ENCODE data around the gene BAHCC1. TPM values are rescaled to one million over a fixed set of nuclear protein-coding genes. Genes with fewer than 3 reads are reported as not detected.
A peak's percentile ranks its signal among the peaks of the same experiment; 100 is the strongest.
"Not testable (repeated sequence)": the region's sequence is repeated elsewhere in the genome, so short reads cannot be mapped to it uniquely, and the experiment has no call there.

Gene BAHCC1
- polyA plus RNA-seq, 3 donors from 2014 or later, result 0.02 TPM; not detected in 2

DNA sequence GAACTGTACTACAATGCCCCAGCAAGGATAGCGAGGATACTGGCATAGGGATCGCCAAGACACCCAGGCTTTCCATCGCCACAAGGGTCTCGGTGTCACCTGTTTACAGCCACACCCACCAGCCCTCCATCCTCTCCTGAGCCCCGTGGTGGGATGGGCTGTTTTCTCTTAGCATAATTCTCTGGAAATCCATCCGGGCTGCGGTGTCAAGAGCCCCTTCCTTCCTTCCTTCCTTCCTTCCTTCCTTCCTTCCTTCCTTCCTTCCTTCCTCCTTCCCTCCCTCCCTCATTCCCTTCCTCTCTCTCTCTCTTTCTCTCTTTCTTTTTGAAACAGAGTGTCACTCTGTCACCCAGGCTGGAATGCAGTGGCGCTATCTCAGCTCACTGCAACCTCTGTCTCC lies 36.0 kb upstream of the BAHCC1 start:
- Mint-ChIP-seq H3K9me3 (no peaks in the 10 kb centered on the region), H3K36me3 (no peaks in the 10 kb centered on the region), H3K27ac (peak overlapping the region in 1 of 6 donors; percentile 40), H3K27me3 (ENCODE audit: low read depth in 3 of 3) (peaks cover 18 to 35% (median 26%) of the 10 kb centered on the region in 3 donors), H3K4me1 (peaks cover 19 to 28% of the 10 kb centered on the region in 2 donors), H3K4me3 (peak overlapping the region in 1 of 5 donors; percentile 27)
- DNase-seq, result no peak

DNA sequence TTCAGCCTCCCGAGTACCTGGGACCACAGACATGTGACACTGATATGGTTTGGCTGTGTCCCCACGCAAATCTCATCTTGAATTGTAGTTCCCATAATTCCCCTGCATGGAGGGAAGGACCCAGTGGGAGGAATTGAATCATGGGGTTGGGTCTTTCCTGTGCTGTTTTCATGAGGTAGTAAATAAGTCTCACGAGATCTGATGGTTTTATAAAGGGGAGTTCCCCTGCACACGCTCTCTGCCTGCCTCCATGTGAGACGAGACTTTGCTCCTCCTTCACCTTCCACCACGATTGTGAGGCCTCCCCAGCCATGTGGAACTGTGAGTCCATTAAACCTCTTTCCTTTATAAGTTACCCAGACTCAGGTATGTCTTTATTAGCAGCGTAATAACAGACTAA lies 33.3 kb upstream of the BAHCC1 start:
- DNase-seq, H3K27ac Mint-ChIP-seq, H3K4me3 Mint-ChIP-seq, H3K9me3 Mint-ChIP-seq, H3K36me3 Mint-ChIP-seq: not testable (repeated sequence)
- peaks cover 23 to 40% (median 32%) of the 10 kb centered on the region in 3 donors for H3K27me3 Mint-ChIP-seq (ENCODE audit: low read depth in 3 of 3)
- H3K4me1 Mint-ChIP-seq, result peaks cover 33 to 44% of the 10 kb centered on the region in 2 donors

DNA sequence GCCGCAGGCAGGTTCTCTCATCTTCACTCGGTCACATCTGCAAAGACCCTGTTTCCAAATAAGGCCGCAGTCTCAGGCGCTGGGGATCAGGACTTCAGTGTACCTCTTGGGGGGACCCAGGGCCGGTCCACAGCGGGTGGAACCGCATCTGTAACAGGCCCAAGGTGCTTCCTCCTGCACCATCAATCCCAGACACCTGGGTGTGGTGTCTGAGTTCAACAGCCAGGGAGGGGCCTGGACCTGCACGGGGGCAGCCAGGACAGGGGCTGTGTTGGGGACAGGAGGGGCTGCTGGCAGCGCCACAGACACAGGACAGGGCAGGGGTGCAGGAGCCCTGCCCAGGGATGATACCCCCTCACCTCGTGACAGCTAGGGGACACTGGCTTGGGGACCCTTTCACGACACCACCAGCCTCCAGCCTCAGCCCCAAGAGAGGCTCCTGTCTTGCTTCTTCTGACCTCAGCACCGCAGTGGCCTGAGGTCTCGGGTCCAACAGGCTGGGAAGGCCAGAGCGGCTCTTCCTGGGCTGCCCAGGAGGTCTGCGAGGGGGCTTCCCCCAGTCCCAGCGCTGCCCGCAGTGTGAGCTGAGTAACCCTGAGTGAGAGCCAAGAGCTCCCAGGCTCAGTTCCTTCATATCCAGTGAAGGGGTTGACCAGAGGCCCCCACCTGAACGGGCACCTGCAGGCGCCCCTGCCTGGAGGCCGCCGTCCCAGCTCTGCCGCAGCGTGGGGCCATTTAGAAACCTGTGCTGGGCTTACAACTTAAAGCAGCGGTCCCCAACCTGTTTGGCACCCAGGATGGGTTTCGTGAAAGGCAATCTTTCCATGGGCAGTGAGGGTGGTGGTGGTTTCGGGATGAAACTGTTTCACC lies 30.7 kb upstream of the BAHCC1 start:
- no peak for DNase-seq
- peaks cover 0 to 1% (median 0%) of the 10 kb centered on the region in 6 donors for H3K9me3 Mint-ChIP-seq
- H3K4me1 Mint-ChIP-seq, result peaks cover 18 to 28% of the 10 kb centered on the region in 2 donors
- no peaks in the 10 kb centered on the region for H3K36me3 Mint-ChIP-seq
- peak overlapping the region in 2 of 6 donors; percentile 35 to 82 for H3K27ac Mint-ChIP-seq
- peaks cover 17 to 26% (median 22%) of the 10 kb centered on the region in 3 donors for H3K27me3 Mint-ChIP-seq (ENCODE audit: low read depth in 3 of 3)
- peak overlapping the region in 4 of 5 donors; percentile 9 to 81 (median 63) for H3K4me3 Mint-ChIP-seq

DNA sequence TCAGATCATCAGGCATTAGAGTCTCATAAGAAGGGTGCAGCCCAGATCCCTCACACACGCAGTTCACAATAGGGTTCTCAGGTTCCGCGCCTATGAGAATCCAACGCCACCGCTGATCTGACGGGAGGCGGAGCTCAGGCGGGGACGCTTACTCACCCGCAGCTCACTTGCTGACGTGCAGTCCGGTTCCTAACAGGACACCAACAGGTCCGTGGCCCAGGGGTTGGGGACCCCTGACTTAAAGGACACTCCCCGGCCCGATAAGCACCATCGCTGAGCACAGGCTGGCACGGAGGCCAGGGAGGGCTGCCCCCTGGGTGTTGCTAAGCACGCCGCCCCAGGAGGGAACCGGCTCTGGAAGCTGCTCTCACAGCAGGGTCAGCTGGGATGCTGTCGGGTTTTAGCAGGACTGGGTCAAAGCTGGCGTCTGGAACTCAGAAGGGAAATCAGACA lies 30.1 kb upstream of the BAHCC1 start:
- H3K4me1 Mint-ChIP-seq, result peaks cover 18 to 27% of the 10 kb centered on the region in 2 donors
- peak overlapping the region; percentile 57 to 81 (median 69) for H3K4me3 Mint-ChIP-seq
- peak in 2 of 3 donors; percentile 29 to 30 for DNase-seq
- peaks cover 17 to 21% (median 19%) of the 10 kb centered on the region in 3 donors for H3K27me3 Mint-ChIP-seq (ENCODE audit: low read depth in 3 of 3)
- no peaks in the 10 kb centered on the region for H3K36me3 Mint-ChIP-seq
- peak overlapping the region in 5 of 6 donors; percentile 3 to 82 (median 35) for H3K27ac Mint-ChIP-seq
- H3K9me3 Mint-ChIP-seq, result peaks cover 0 to 1% (median 0%) of the 10 kb centered on the region in 6 donors

DNA sequence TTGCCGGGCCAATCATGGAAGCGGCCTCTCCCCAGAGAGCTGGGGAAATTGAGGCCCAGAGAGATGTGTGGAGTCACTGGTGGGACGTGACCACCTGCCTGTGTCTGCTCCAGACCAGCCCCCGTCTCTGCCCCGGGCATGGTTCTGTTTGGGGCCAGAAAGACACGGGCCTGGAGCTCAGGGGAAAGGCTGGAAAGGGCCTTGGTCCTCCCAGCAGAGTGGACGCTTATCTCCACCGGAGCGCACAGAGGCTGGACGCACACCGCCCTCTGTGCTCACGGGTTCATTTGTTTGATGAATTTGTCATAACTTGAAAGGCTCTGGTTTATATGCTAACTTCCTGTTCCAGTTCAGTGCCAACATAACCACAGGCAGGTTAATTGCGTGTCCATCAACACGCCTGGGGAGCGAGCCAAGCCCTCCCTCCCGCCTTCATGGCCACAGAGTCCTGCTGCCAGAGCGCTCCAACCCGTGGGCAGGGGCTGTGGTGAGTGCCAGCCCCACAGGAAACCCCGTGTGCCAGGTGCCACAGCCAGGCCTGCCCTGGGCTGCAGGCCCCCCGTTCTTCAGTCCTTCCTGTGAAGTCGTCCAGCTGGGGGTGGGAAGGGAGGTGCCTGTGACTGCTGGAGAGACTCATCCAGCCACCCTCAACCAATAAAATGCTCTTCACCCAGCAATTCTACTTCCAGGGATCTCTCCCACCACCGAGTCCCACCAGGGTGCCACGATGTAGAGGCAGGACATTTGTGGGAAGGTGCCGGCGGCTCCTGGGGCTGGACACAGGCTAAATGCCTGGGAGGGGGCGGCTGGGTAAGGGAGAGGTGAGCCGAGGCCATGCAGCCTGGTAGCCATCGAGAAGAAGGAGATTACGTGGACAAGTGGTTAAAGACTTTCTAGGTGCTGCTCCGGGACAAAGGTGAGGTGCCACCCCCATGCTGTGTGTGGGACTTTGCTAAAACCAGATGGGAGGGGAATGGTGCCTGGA lies 29.4 kb upstream of the BAHCC1 start:
- H3K4me1 Mint-ChIP-seq, result peaks cover 17 to 22% of the 10 kb centered on the region in 2 donors
- H3K27me3 Mint-ChIP-seq (ENCODE audit: low read depth in 3 of 3), result peaks cover 15 to 18% (median 16%) of the 10 kb centered on the region in 3 donors
- H3K9me3 Mint-ChIP-seq, result peaks cover 0 to 1% (median 0%) of the 10 kb centered on the region in 6 donors
- no peaks in the 10 kb centered on the region for H3K36me3 Mint-ChIP-seq
- peak overlapping the region in 5 of 6 donors; percentile 3 to 82 (median 35) for H3K27ac Mint-ChIP-seq
- peak; percentile 63 to 65 (median 63) for DNase-seq
- H3K4me3 Mint-ChIP-seq, result peak overlapping the region; percentile 57 to 81 (median 69)

DNA sequence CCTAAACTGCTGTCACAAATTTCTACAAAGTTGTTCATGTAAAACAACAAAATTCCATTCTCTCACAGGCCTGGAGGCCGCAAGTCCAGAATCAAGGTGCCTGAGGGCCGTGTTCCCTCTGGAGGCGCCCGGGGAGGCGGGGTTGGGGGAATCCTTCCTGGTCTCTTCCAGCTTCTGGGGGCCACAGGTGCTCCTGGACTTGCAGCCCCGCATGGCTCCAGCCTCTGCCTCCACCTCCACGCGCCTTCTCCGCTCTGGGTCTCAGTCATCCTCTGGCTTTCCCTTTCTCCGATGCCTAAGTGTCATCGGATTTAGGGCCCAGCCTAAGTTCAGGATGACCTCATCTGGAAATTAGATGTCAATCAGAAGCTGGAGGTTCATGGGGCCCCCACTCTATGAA lies 28.6 kb upstream of the BAHCC1 start:
- Mint-ChIP-seq H3K27me3 (ENCODE audit: low read depth in 3 of 3) (peaks cover 15 to 16% (median 15%) of the 10 kb centered on the region in 3 donors), H3K4me1 (peaks cover 17 to 22% of the 10 kb centered on the region in 2 donors), H3K36me3 (no peaks in the 10 kb centered on the region), H3K4me3 (peak overlapping the region in 2 of 5 donors; percentile 10 to 69), H3K9me3 (peaks cover 0 to 1% (median 0%) of the 10 kb centered on the region in 6 donors), H3K27ac (no peak overlapping the region)
- no peak for DNase-seq

DNA sequence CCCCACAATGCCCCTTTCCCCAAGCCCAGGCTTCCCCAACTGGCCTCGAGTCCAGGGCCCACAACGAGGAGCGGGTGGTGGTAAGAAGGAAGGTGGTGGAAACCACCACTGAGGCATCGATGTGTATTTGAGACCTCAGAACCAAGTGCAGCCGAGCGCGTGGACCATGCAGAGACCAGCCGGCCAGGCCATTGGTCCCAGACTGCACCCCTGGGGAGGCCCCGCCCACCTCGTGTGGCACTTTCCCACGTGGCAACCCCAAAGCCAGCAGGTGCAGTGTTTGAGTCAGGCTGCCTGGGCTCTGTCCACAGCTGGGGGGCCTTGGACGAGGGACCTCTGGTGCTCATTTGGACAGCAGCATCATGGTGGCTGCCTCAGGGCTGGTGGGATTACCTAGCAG lies 28.1 kb upstream of the BAHCC1 start:
- H3K27me3 Mint-ChIP-seq (ENCODE audit: low read depth in 3 of 3), result peaks cover 15 to 16% (median 15%) of the 10 kb centered on the region in 3 donors
- H3K36me3 Mint-ChIP-seq, result no peaks in the 10 kb centered on the region
- peaks cover 17 to 22% of the 10 kb centered on the region in 2 donors for H3K4me1 Mint-ChIP-seq
- no peak for DNase-seq
- H3K27ac Mint-ChIP-seq, result no peak overlapping the region
- no peak overlapping the region for H3K4me3 Mint-ChIP-seq
- H3K9me3 Mint-ChIP-seq, result peaks cover 0 to 1% (median 0%) of the 10 kb centered on the region in 6 donors

DNA sequence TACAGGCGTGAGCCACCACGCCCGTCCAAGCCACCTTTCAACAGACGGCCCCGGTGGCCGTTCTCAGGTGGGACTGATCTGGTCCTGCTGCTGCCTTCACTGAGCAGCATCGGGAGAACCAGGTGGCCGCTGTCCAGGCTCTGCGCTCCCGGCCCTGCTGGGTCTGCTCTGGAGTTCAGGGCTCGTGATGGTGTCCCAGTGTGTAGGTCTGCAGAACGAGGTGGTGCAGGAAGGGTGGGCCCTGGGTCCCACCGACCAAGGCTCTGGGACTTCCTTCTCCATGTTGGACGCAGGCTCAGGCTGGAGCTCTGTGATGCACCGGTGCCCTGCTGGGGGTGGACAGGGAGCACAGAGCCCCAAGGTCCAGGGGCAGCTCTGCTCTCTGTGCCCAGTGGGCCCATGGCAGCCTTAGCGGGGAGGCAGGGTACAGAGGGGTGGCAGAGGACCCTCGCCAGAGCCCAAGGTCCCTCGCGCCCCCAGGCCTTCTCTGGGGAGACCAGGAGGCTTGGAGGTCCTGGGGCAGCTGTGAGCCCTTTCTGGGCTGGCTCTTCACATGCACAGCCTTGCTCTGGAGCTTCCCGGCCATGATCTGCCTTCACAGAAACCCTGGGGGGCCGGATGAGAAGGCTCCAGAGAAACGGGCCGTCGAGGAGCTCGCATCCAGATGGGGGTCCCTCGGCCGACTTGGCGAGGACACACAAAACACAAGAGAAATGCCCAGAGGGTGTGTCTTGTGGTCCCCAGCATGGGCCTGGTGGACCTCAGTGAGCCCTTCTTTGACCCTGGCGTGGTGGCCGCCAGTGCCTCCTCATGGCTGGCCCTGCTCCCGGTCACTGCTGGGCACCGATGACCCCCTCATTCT lies 26.9 kb upstream of the BAHCC1 start:
- peaks cover 0 to 1% (median 0%) of the 10 kb centered on the region in 6 donors for H3K9me3 Mint-ChIP-seq
- H3K4me3 Mint-ChIP-seq, result no peak overlapping the region
- no peaks in the 10 kb centered on the region for H3K36me3 Mint-ChIP-seq
- peaks cover 9 to 14% (median 12%) of the 10 kb centered on the region in 3 donors for H3K27me3 Mint-ChIP-seq (ENCODE audit: low read depth in 3 of 3)
- peaks cover 17 to 22% of the 10 kb centered on the region in 2 donors for H3K4me1 Mint-ChIP-seq
- H3K27ac Mint-ChIP-seq, result no peak overlapping the region
- DNase-seq, result no peak

DNA sequence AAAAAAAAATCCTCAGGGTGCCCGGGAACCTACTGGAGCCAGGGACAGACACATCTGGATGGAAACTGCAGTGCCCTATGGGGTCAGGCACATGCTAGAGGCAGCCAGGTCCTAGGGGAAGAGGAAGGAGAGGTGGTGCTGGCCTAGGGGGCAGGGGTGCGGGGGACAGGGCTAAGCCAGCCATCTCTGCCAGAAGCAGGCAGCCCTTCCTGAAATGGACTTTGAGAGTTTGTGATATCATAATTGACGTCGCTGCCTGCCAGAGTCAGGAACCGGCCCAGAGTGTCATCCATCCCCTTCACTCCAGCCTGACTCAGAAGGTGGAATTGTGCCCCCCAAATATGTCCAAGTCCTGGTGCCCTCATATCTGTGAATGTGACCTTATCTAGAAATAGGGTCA lies 25.0 kb upstream of the BAHCC1 start:
- DNase-seq, result no peak
- Mint-ChIP-seq H3K4me3 (no peak overlapping the region), H3K9me3 (peaks cover 0 to 1% (median 0%) of the 10 kb centered on the region in 6 donors), H3K36me3 (no peaks in the 10 kb centered on the region), H3K27me3 (ENCODE audit: low read depth in 3 of 3) (peaks cover 4 to 12% (median 7%) of the 10 kb centered on the region in 3 donors), H3K4me1 (peaks cover 12 to 17% of the 10 kb centered on the region in 2 donors), H3K27ac (no peak overlapping the region)

DNA sequence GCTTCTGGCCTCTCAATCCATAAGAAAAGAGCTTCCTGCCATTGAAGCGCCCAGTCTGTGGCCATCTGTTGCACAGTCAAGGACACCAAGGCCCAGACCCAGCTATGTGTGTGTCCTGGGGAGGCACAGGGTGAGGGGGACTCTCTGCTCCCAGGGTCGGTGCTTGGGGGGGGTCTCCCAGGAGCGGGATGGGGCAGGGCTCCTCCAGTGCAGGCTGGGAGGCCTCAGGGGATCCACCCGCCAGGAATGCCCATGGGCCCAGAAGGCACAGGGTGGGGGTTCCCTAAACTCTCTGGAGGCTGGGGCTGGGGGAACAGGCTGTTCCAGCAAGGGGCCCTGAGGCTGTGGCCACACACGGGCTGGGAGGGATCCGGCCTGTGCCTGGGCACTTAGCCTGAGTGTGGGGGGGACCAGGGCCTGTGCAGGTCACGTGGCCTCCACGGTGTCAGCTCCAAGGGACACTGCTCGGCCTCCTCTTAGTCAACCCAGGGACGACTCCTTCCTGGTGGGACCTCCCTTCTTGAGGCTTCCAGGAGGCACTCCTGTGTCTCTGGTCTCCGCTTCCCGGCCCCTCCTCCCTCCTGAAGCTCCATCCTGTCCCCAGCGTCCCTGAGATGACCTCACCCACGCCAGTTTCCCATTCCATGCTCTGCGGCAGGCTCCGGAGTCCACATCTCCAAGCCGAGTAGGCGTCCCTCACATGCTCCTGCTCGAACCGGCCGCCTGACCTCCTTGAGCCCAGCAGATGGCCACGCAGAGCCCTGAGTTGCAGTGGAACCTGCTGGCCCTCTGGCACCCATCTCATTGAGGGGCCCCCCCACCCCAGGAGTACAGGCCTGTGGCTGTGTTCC lies 23.1 kb upstream of the BAHCC1 start:
- no peak overlapping the region for H3K27ac Mint-ChIP-seq
- no peak overlapping the region for H3K4me3 Mint-ChIP-seq
- no peaks in the 10 kb centered on the region for H3K4me1 Mint-ChIP-seq
- no peaks in the 10 kb centered on the region for H3K36me3 Mint-ChIP-seq
- H3K9me3 Mint-ChIP-seq, result peaks cover 0 to 1% (median 0%) of the 10 kb centered on the region in 6 donors
- DNase-seq, result no peak
- peaks cover 0 to 5% (median 2%) of the 10 kb centered on the region in 3 donors for H3K27me3 Mint-ChIP-seq (ENCODE audit: low read depth in 3 of 3)

DNA sequence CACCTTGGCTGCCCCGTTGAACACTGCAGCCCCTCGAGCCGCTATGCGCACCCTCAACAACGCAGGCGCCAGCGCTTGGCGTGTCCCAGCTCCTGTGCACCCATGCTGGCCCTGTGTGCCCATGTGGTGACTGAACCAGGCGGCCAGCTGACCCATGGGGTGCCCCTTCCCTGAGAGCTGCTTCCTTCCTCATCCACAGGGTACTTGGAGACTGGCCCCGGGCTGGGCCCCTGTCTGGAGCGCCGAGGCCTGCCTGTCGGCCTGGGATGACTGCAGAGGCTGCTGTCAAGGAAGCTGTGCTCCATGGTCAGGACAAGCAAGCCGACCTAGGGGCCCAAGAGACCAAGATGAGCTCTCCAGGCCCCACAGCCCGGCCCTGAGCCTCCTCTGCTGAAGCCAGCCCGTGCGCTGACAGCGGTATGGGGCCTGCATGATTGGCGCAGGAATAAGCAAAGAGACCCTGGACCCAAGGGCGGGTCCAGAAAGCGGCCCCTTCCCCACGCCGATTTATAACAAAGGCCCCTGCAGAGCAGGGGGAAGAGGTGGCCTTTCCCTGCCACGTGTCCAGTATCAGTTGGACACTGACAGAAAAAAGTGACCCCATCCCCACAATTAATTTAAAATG lies 21.6 kb upstream of the BAHCC1 start:
- Mint-ChIP-seq H3K4me3 (no peak overlapping the region), H3K27ac (no peak overlapping the region), H3K36me3 (no peaks in the 10 kb centered on the region), H3K4me1 (no peaks in the 10 kb centered on the region), H3K27me3 (ENCODE audit: low read depth in 3 of 3) (peaks cover 0 to 8% (median 0%) of the 10 kb centered on the region in 3 donors), H3K9me3 (no peaks in the 10 kb centered on the region)
- DNase-seq, result no peak

All from immature natural killer cell (primary cell).